GM12801 (cell line): Measurements from ENCODE around the gene GOLGA6L10.
"Not testable (repeated sequence)": the region's sequence is repeated elsewhere in the genome, so short reads cannot be mapped to it uniquely, and the experiment has no call there.

ENCODE experiments used
- CTCF ChIP-seq: IDR thresholded peaks from one replicate; pipeline ENCODE4 v1.5.1; 2011; ENCODE audit warnings: control low read depth; ENCODE audit not compliant: insufficient read length; ENCODE audit errors: extremely low read depth

Gene GOLGA6L10

DNA sequence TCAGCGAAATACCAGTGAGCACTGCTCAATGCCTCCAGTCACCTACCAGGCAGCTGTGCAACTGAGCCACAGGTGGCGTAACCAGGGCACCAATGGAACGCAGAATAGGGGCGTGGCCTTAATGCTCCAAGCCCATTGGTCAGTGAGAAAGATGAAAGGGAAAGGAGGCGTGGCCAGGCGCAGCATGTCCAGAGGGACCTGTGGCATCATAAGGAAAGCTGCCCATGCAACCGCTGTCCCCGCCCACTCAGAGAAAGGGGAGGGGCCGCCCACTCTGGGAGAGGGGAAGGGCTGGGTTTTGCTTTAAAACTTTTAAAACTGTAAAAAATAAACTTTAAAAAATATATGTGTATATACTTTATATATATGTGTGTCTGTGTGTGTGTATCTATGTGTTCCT, at the start of gene GOLGA6L10:
GOLGA6L10 (minus strand) TSS at position 101 of the 400 bp plus-strand sequence; CDS start at position 1, 100 bp downstream.
- not testable (repeated sequence) for TF ChIP-seq CTCF

- no peak for TF ChIP-seq CTCF
These were observed 49.5 kb upstream of the GOLGA6L10 start for GRCh38 chr15:82398785-82399184.

DNA sequence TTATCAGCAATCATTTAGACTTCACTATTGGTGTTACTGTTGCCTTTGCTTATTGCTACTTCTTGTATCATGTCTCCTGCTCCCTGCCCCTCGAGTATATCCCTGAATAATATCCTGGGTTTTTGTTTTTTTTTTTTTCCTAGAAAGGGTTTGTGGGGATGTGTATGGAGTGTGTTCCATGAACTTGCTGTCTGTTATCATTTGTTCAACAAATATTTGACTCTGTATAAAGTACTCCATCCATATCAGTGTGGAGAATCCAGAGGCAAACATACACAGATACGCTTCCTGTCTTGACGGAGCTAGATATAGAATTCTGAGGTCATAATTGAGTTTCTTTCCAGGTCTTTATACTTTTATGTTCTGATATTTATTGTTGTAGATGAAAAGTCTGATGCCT, 48.5 kb upstream of the GOLGA6L10 start:
- TF ChIP-seq CTCF, result no peak

DNA sequence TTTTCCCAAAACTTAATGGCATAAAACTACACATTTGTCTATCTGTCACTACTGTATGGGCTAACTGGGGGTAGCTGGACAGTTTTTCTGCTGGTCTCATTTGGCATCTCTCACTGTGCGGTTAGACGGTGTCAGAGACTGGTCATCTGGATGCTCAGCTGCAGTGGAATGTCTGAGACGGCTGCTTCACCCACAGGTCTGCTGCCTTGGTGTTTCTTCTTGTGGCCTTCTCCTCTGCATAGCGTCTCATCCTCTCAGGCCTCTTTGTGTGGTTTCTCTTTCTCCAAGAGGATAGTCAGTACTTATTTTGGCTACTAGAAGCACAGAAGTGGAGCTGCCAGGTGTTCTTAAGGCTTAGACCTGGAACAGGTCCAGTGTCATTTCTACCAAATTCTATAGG, 44.4 kb upstream of the GOLGA6L10 start:
- TF ChIP-seq CTCF, result no peak

GRCh38 chr15:82371656-82372055, 22.4 kb upstream of the GOLGA6L10 start:
- TF ChIP-seq CTCF, result no peak

DNA sequence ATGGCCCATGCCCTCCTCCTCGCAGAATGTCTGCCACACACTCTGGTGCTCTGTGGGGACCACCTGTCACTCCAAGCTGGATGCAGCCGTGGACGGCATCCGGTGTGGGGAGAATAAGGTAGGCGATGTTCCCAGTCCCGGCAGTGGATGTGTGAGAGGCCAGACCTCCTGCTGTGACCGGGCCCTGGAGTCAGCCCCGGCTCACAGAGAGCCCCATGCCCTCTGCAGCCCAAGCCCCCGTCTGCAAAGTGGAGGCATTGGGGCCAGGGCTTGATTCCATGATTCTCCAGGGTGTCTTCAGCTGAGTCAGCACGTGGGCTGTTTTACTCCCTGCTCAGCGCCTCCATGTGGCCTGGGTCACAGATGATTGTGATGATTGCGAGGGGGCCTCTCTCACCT, 32.2 kb downstream of the GOLGA6L10 start:
- TF ChIP-seq CTCF, result no peak

- TF ChIP-seq CTCF, result no peak
These were observed 33.6 kb downstream of the GOLGA6L10 start for GRCh38 chr15:82315519-82316246.
